ENCODE measurements around the gene SC5D.

- no peak for TF ChIP-seq CTCF (IDR thresholded peaks at IDR 0.05)
- no peak for TF ChIP-seq POLR2A (IDR thresholded peaks at IDR 0.05)
Measured at GRCh38 chr11:121300972-121301699, 8.6 kb downstream of the SC5D start.
